Loucy (cell line): Measurements from ENCODE around the gene PLXDC1.
"Not testable (repeated sequence)": the region's sequence is repeated elsewhere in the genome, so short reads cannot be mapped to it uniquely, and the experiment has no call there.

Source experiments
- H2AFZ ChIP-seq: fragments of 200-600 bp; sonication (generic); 2 replicates; pipeline ENCODE4 v1.6.0; 2016; ENCODE audit warnings: antibody characterized with exemption, mild to moderate bottlenecking, low read length, moderate library complexity
- H3F3A ChIP-seq: fragments of 200-600 bp; 2 replicates; pipeline ENCODE4 v1.6.0; 2016; ENCODE audit warnings: antibody characterized with exemption, low read depth, mild to moderate bottlenecking
- H3K27me3 ChIP-seq: fragments of 200-600 bp; sonication (generic); 2 replicates; pipeline ENCODE4 v1.6.1; 2014; ENCODE audit warnings: low read length, mild to moderate bottlenecking; ENCODE audit not compliant: insufficient read depth, poor library complexity, severe bottlenecking
- H3K36me3 ChIP-seq: fragments of 200-600 bp; sonication (generic); 2 replicates; pipeline ENCODE4 v1.6.1; 2016; ENCODE audit warnings: low read length; ENCODE audit not compliant: insufficient read depth
- H3K4me1 ChIP-seq: fragments of 200-600 bp; sonication (generic); 2 replicates; pipeline ENCODE4 v1.5.1; 2014; ENCODE audit warnings: low read length, mild to moderate bottlenecking; ENCODE audit not compliant: insufficient read depth, poor library complexity, severe bottlenecking
- H3K4me2 ChIP-seq: fragments of 200-600 bp; sonication (generic); 2 replicates; pipeline ENCODE4 v1.6.0; 2014; ENCODE audit warnings: antibody characterized with exemption, low read length, low read depth, mild to moderate bottlenecking; ENCODE audit not compliant: poor library complexity, severe bottlenecking
- H3K4me3 ChIP-seq: fragments of 200-600 bp; sonication (generic); 2 replicates; pipeline ENCODE4 v1.5.1; 2014; ENCODE audit warnings: low read length, mild to moderate bottlenecking, mixed read lengths; ENCODE audit not compliant: poor library complexity, severe bottlenecking
- H3K79me2 ChIP-seq: fragments of 200-600 bp; sonication (generic); 2 replicates; pipeline ENCODE4 v1.6.1; 2014; ENCODE audit warnings: low read length; ENCODE audit not compliant: insufficient read depth
- H3K9ac ChIP-seq: fragments of 200-600 bp; sonication (generic); 2 replicates; pipeline ENCODE4 v1.6.0; 2014; ENCODE audit warnings: mild to moderate bottlenecking, low read depth, low read length, moderate library complexity; ENCODE audit not compliant: poor library complexity, severe bottlenecking
- H3K9me2 ChIP-seq: fragments of 200-600 bp; sonication (generic); replicated peaks from 2 replicates; pipeline ENCODE4 v1.6.1; 2016; ENCODE audit warnings: low read depth, low read length, mixed read lengths
- H3K9me3 ChIP-seq: fragments of 200-600 bp; sonication (generic); 2 replicates; pipeline ENCODE4 v1.6.1; 2014; ENCODE audit warnings: mild to moderate bottlenecking, antibody characterized with exemption, low read length, low read depth; ENCODE audit not compliant: insufficient read depth
- H4K20me1 ChIP-seq: fragments of 200-600 bp; sonication (generic); 2 replicates; pipeline ENCODE4 v1.6.0; 2014; ENCODE audit warnings: antibody characterized with exemption, low read length, mild to moderate bottlenecking; ENCODE audit not compliant: insufficient read depth, poor library complexity, severe bottlenecking
- EZH2phosphoT487 ChIP-seq: fragments of 200-600 bp; IDR thresholded peaks from 2 replicates; pipeline ENCODE4 v1.6.1; 2018; ENCODE audit warnings: antibody characterized with exemption, mild to moderate bottlenecking, moderate library complexity, borderline replicate concordance
- TF ChIP-seq, protein P1 (sequence below): fragments of 200-600 bp; sonication (generic); conservative IDR thresholded peaks from 2 replicates; pipeline ENCODE4 v1.5.1; 2014; ENCODE audit warnings: mild to moderate bottlenecking, antibody characterized with exemption, low read length

Gene PLXDC1

GRCh38 chr17:39132192-39132610 lies 19.2 kb downstream of the PLXDC1 start:
- no peak overlapping the region for H2AFZ ChIP-seq

DNA sequence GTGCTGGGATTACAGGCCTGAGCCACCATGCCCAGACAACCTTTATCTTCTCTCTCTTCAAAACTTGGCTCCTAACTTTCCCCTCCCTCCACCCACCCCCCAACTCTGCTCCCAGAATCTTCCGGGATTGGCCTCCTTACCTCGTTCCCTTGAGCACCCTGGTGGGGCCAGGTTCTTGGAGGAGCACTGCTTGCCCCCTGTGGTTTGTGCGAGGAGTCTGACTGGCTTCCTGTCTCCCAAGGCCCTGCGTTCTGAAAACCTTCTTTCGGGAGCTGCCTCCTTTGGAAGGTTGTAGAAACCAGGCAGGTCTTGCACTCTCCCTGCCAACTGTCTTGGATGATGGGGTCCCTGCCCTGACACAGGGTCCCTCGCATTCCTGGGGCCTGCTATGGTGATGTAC lies 19.8 kb downstream of the PLXDC1 start:
- H3K27me3 ChIP-seq = no peaks in the 10 kb centered on the region
- no peaks in the 10 kb centered on the region for H3K79me2 ChIP-seq
- H2AFZ ChIP-seq = no peak overlapping the region
- H3K9me2 ChIP-seq = no peaks in the 10 kb centered on the region
- no peak overlapping the region for H3K9ac ChIP-seq
- no peaks in the 10 kb centered on the region for H4K20me1 ChIP-seq
- no peaks in the 10 kb centered on the region for H3K36me3 ChIP-seq
- no peaks in the 10 kb centered on the region for H3K4me1 ChIP-seq
- TF ChIP-seq EZH2phosphoT487 = no peak
- TF ChIP-seq, protein P1, sequence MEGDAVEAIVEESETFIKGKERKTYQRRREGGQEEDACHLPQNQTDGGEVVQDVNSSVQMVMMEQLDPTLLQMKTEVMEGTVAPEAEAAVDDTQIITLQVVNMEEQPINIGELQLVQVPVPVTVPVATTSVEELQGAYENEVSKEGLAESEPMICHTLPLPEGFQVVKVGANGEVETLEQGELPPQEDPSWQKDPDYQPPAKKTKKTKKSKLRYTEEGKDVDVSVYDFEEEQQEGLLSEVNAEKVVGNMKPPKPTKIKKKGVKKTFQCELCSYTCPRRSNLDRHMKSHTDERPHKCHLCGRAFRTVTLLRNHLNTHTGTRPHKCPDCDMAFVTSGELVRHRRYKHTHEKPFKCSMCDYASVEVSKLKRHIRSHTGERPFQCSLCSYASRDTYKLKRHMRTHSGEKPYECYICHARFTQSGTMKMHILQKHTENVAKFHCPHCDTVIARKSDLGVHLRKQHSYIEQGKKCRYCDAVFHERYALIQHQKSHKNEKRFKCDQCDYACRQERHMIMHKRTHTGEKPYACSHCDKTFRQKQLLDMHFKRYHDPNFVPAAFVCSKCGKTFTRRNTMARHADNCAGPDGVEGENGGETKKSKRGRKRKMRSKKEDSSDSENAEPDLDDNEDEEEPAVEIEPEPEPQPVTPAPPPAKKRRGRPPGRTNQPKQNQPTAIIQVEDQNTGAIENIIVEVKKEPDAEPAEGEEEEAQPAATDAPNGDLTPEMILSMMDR = no peak
- H3K4me3 ChIP-seq = no peak overlapping the region
- H3K4me2 ChIP-seq = no peak overlapping the region
- no peaks in the 10 kb centered on the region for H3K9me3 ChIP-seq
- H3F3A ChIP-seq = no peaks in the 10 kb centered on the region

More at GRCh38 chr17:39132192-39132610, 19.2 kb downstream of the PLXDC1 start:
- no peaks in the 10 kb centered on the region for H3K4me1 ChIP-seq
- H3K4me2 ChIP-seq = no peak overlapping the region
- H3K79me2 ChIP-seq = no peaks in the 10 kb centered on the region
- H3K36me3 ChIP-seq = no peaks in the 10 kb centered on the region
- H3K9me2 ChIP-seq = no peaks in the 10 kb centered on the region
- no peaks in the 10 kb centered on the region for H3K9me3 ChIP-seq
- H3K9ac ChIP-seq = no peak overlapping the region
- no peaks in the 10 kb centered on the region for H4K20me1 ChIP-seq
- H3K4me3 ChIP-seq = no peak overlapping the region
- no peak for TF ChIP-seq EZH2phosphoT487
- TF ChIP-seq, protein P1 = no peak
- H3K27me3 ChIP-seq = no peaks in the 10 kb centered on the region
- H3F3A ChIP-seq = no peaks in the 10 kb centered on the region

DNA sequence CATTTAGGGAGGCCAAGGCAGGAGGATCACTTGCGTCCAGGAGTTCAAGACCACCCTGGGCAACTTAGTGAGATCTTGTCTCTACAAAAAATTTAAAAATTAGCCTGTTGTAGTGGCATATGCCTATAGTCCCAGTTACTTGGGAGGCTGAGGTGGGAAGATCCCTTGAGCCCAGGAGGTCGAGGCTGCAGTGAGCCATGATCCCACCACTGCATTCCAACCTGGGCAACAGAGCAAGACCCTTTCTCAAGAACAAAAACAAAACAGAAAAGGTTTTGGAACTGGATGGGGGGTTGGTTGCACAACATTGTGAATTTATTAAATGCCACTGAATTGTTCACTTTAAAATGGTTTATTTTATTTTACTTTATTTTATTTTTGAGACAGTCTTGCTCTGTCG lies 21.2 kb downstream of the PLXDC1 start:
- no peaks in the 10 kb centered on the region for H3K36me3 ChIP-seq
- H3K9me2 ChIP-seq = no peaks in the 10 kb centered on the region
- H3K27me3 ChIP-seq = no peaks in the 10 kb centered on the region
- no peak overlapping the region for H2AFZ ChIP-seq
- no peaks in the 10 kb centered on the region for H3K4me1 ChIP-seq
- no peaks in the 10 kb centered on the region for H4K20me1 ChIP-seq
- H3K9ac ChIP-seq = no peak overlapping the region
- H3K4me3 ChIP-seq = no peak overlapping the region
- no peak overlapping the region for H3K4me2 ChIP-seq
- no peaks in the 10 kb centered on the region for H3F3A ChIP-seq
- TF ChIP-seq EZH2phosphoT487 = no peak
- TF ChIP-seq, protein P1 = no peak
- H3K79me2 ChIP-seq = no peaks in the 10 kb centered on the region
- H3K9me3 ChIP-seq = no peaks in the 10 kb centered on the region

DNA sequence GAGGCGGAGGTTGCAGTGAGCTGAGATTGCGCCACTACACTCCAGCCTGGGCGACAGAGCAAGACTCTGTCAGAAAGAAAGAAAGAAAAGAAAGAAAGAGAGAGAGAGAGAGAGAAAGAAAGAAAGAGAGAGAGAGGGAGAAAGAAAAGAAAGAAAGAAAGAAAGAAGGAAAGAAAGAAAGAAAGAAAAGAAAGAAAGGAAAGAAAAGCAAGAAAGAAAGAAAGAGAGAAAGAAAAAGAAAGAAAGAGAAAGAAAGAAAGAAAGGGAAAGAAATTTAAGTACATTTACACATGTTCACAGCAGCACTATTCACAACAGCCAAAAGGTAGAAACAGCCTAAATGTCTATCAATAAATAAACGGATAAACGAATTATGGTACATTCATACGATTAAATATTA lies 21.9 kb downstream of the PLXDC1 start:
- not testable (repeated sequence) for H3K9ac ChIP-seq, H3K27me3 ChIP-seq, H3K36me3 ChIP-seq, H3F3A ChIP-seq, H3K79me2 ChIP-seq, H3K4me1 ChIP-seq, H3K4me3 ChIP-seq, H3K4me2 ChIP-seq, H2AFZ ChIP-seq, H3K9me2 ChIP-seq, H3K9me3 ChIP-seq, H4K20me1 ChIP-seq
